Activated CD4-positive, alpha-beta T cell treated with anti-CD3 and anti-CD28 coated beads, Interleukin-2, amount 10 ng/mL, durations not matched to agents 7 days and 5 days (primary cell): ENCODE results near the gene ARHGEF3. TPM values are rescaled to one million over a fixed set of nuclear protein-coding genes. Genes with fewer than 3 reads are reported as not detected.

ENCODE experiments used
- CTCF ChIA-PET: fragments of 350-600 bp; sonication (Branson Sonifier 250); formaldehyde crosslinking; loops from one replicate; lab custom pipeline; 2021; ENCODE audit warnings: antibody characterized with exemption; lab: Charles Lee
- POLR2A ChIA-PET: fragments of 350-600 bp; sonication (Branson Sonifier 250); formaldehyde crosslinking; loops from one replicate; lab custom pipeline; 2021; ENCODE audit warnings: antibody characterized with exemption; lab: Charles Lee
- DNase-seq: peaks from one replicate; pipeline ENCODE4 v3.0.0-alpha.2; 2020
- H3K27ac Mint-ChIP-seq: one replicate; pipeline ENCODE4 v1.8.0; 2021; ENCODE audit warnings: mild to moderate bottlenecking, moderate library complexity, mixed read lengths
- H3K27me3 Mint-ChIP-seq: one replicate; pipeline ENCODE4 v1.8.0; 2021; ENCODE audit warnings: mixed read lengths
- H3K36me3 Mint-ChIP-seq: one replicate; pipeline ENCODE4 v1.8.0; 2021; ENCODE audit warnings: low read depth, mixed read lengths
- H3K4me1 Mint-ChIP-seq: one replicate; pipeline ENCODE4 v1.8.0; 2021; ENCODE audit warnings: mixed read lengths
- H3K4me3 Mint-ChIP-seq: one replicate; pipeline ENCODE4 v1.8.0; 2021; ENCODE audit warnings: mild to moderate bottlenecking, moderate library complexity, mixed read lengths
- H3K9me3 Mint-ChIP-seq: one replicate; pipeline ENCODE4 v1.8.0; 2021; ENCODE audit warnings: mixed read lengths
- total RNA-seq, 2 experiments: library from RNA; stranded (reverse); gene quantifications; one replicate each; pipeline ENCODE4 v1.2.3, GENCODE V29; 2021

The ARHGEF3 gene
- total RNA-seq, 2 experiments from 2014 or later, result 102 to 109 TPM

DNA sequence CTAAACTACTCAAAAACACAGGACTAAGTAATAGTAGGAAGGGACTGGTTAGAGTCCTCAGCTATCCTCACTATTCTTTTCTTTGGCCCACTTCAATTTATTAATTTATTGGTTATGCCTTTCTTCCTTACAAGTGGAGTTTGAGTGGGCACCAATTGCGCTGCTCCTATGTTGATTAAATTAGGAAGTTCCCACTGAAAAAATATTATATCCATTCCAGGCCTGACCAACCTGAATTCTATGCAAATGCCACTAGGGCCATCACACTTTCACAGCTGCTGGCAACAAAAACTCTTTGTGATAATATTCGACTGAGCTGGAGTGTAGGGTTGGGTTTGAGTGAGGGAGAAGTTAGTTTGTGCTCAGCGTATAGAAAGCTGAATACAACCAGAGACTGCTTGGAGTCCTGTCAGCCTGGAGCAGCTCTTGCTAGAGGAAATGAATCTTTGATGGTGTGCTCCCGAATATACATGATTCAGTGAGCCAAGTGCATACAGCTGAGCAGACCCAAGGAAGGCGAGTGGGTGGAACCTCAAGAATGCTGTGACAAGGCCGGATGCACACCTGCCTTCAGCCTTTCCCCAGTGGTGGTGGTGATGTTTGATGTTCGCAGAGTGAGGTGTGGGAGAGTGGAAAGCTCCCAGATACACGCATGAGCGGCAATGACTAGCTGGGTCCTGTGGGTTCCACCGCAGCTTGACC is 1.5 kb downstream of the ARHGEF3 start:
- peaks cover 55% of the 10 kb centered on the region for H3K4me1 Mint-ChIP-seq
- no peaks in the 10 kb centered on the region for H3K9me3 Mint-ChIP-seq
- DNase-seq, result peak; percentile 83
- H3K27me3 Mint-ChIP-seq, result no peaks in the 10 kb centered on the region
- H3K27ac Mint-ChIP-seq, result peak overlapping the region; percentile 87
- peaks cover 48% of the 10 kb centered on the region for H3K36me3 Mint-ChIP-seq
- ChIA-PET POLR2A (interaction anchor here (0.6 to 1.5 kb wide), 10 partner anchors 10 to 243 kb away, joined by 3 to 9 read pairs (median 4); partner anchors contain the start of gene CCDC66), CTCF (interaction anchor here (0.5 to 6.7 kb wide), 37 partner anchors 10 to 196 kb away, joined by 3 to 79 read pairs (median 5); partner anchors contain the start of gene TASOR)
- peak overlapping the region; percentile 87 for H3K4me3 Mint-ChIP-seq

- peak overlapping the region; percentile 87 for H3K27ac Mint-ChIP-seq
- peaks cover 56% of the 10 kb centered on the region for H3K36me3 Mint-ChIP-seq
- peak; percentile 39 for DNase-seq
- H3K4me1 Mint-ChIP-seq, result peaks cover 60% of the 10 kb centered on the region
- CTCF ChIA-PET, result interaction anchor here (0.6 to 6.7 kb wide), 35 partner anchors 9 to 196 kb away, joined by 3 to 79 read pairs (median 5); partner anchors contain the start of gene TASOR
- no peaks in the 10 kb centered on the region for H3K9me3 Mint-ChIP-seq
- peak overlapping the region; percentile 87 for H3K4me3 Mint-ChIP-seq
- POLR2A ChIA-PET, result interaction anchor here (0.6 to 1.5 kb wide), 9 partner anchors 9 to 179 kb away, joined by 3 to 9 read pairs (median 4); no protein-coding TSS in a partner anchor
- H3K27me3 Mint-ChIP-seq, result no peaks in the 10 kb centered on the region
Measured at GRCh38 chr3:56799251-56799882, 2.4 kb downstream of the ARHGEF3 start.

DNA sequence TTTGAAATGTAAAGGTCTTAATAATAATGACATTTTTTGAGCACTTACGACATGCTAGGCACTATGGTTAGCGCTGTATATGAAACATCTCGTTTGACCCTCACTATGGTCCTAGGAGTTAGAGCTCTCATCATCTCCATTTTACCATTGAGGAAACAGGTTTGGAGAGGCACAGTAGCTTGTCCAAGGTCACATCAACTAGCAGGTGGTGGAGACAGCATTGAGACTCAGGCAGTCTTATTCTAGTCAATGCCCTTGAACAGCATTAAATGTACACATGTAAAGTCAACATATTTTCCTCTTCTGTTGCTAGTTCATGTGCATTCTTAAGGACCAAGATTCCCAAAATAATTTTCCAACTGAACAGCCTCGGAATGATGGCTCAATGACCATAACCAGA is 4.8 kb downstream of the ARHGEF3 start:
- Mint-ChIP-seq H3K9me3 (peaks cover 3% of the 10 kb centered on the region), H3K27ac (peak overlapping the region; percentile 4), H3K27me3 (no peaks in the 10 kb centered on the region), H3K36me3 (peaks cover 77% of the 10 kb centered on the region), H3K4me1 (peaks cover 67% of the 10 kb centered on the region), H3K4me3 (peak overlapping the region; percentile 54)
- ChIA-PET POLR2A (interaction anchor here (0.6 to 1.2 kb wide), 3 partner anchors 8 to 110 kb away, joined by 3 read pairs; no protein-coding TSS in a partner anchor), CTCF (interaction anchor here (0.6 to 6.7 kb wide), 6 partner anchors 13 to 191 kb away, joined by 3 to 59 read pairs (median 24); no protein-coding TSS in a partner anchor)
- DNase-seq, result no peak

DNA sequence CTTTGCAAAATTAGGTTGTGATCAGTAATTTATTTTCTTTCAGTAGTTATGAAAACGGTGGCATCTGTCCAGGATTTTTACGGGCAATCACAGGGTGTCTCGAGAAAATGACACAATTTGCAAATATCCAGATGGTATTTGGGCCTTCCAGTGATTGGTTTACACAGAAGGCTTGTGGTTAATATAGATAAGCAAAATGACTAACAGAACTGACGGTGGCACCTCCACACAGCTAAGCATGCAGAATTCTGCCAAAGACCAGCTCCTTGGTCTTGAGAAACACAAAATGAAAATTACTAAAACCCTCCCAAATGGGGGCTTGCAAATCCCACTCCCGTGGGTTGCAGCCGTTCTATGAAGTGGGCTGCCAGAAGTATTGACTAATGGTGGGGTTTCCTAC is 5.5 kb downstream of the ARHGEF3 start:
- Mint-ChIP-seq H3K9me3 (peaks cover 3% of the 10 kb centered on the region), H3K4me3 (peak overlapping the region; percentile 25), H3K27ac (peak overlapping the region; percentile 4), H3K27me3 (no peaks in the 10 kb centered on the region), H3K4me1 (peaks cover 74% of the 10 kb centered on the region), H3K36me3 (peaks cover 84% of the 10 kb centered on the region)
- POLR2A ChIA-PET, result no interaction called here
- DNase-seq, result no peak
- CTCF ChIA-PET, result interaction anchor here (1.2 to 6.7 kb wide), 3 partner anchors 12 to 200 kb away, joined by 3 to 59 read pairs (median 39); no protein-coding TSS in a partner anchor

DNA sequence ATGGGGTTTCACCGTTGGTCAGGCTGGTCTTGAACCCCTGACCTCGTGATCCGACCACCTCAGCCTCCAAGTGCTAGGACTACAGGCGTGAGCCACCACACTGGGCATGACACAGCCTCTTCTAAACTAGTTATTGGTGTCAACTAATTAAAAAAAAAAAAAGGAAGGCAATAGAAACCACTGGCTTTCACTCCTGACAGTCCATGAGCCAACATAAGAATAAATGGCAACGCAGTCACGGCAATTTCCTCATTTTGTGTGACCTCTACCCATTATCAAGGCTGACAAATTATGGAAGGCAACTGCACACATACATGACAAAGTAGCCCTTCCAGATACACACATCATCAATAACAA is 5.9 kb downstream of the ARHGEF3 start:
- POLR2A ChIA-PET, result no interaction called here
- peak overlapping the region; percentile 4 for H3K27ac Mint-ChIP-seq
- peaks cover 3% of the 10 kb centered on the region for H3K9me3 Mint-ChIP-seq
- peaks cover 78% of the 10 kb centered on the region for H3K4me1 Mint-ChIP-seq
- no peak for DNase-seq
- peak overlapping the region; percentile 11 for H3K4me3 Mint-ChIP-seq
- H3K36me3 Mint-ChIP-seq, result peaks cover 85% of the 10 kb centered on the region
- H3K27me3 Mint-ChIP-seq, result no peaks in the 10 kb centered on the region
- CTCF ChIA-PET, result interaction anchor here (1.2 to 6.7 kb wide), 2 partner anchors 95 to 200 kb away, joined by 3 to 59 read pairs; no protein-coding TSS in a partner anchor

DNA sequence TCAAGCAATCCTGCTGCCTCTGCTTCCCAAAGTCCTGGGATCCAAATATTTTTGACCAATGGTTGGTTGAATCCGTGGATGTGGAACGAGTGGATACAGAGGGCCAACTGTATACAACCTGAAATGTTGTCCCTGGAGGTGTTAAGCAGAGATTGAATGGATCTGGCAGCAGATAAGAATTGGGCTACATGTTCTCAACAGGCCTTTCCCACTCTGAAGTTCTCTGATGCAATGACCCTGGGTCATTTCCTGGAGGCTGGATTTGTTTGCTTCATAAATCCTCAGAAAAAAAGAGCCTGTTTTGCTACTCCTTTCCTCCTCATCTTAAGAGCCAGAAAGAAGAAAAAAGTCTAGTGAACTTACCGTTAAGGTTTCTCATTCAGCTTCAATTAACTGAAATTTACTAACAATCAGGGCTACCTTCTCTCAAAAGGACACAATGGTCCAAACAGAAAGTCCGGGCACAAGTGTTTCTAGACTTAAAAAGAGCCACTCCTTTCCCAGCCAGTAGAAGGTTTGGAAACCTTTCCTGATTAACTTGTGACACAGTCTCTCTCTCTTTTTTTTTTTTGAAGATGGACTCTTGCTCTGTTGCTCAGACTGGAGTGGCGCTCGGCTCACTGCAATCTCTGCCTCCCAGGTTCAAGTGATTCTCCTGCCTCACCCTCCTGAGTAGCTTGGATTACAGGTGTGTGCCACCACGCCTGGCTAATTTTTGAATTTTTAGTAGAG is 6.5 kb downstream of the ARHGEF3 start:
- ChIA-PET POLR2A (no interaction called here), CTCF (interaction anchor here (0.6 to 1.2 kb wide), 4 partner anchors 10 to 1589 kb away, joined by 3 to 4 read pairs (median 3); no protein-coding TSS in a partner anchor)
- Mint-ChIP-seq H3K4me1 (peaks cover 82% of the 10 kb centered on the region), H3K36me3 (peaks cover 84% of the 10 kb centered on the region), H3K4me3 (peak overlapping the region; percentile 11), H3K27ac (peak overlapping the region; percentile 60), H3K9me3 (peaks cover 3% of the 10 kb centered on the region), H3K27me3 (no peaks in the 10 kb centered on the region)
- DNase-seq, result no peak

- Mint-ChIP-seq H3K4me1 (peaks cover 91% of the 10 kb centered on the region), H3K9me3 (peaks cover 3% of the 10 kb centered on the region), H3K27ac (peak overlapping the region; percentile 90), H3K4me3 (no peak overlapping the region), H3K27me3 (no peaks in the 10 kb centered on the region), H3K36me3 (peaks cover 83% of the 10 kb centered on the region)
- CTCF ChIA-PET, result interaction anchor here (0.6 to 5.3 kb wide), 4 partner anchors 8 to 81 kb away, joined by 3 to 79 read pairs (median 4); partner anchors contain the start of gene ARHGEF3
- no peak for DNase-seq
- POLR2A ChIA-PET, result no interaction called here
Measured at GRCh38 chr3:56792193-56792592, 9.6 kb downstream of the ARHGEF3 start.

DNA sequence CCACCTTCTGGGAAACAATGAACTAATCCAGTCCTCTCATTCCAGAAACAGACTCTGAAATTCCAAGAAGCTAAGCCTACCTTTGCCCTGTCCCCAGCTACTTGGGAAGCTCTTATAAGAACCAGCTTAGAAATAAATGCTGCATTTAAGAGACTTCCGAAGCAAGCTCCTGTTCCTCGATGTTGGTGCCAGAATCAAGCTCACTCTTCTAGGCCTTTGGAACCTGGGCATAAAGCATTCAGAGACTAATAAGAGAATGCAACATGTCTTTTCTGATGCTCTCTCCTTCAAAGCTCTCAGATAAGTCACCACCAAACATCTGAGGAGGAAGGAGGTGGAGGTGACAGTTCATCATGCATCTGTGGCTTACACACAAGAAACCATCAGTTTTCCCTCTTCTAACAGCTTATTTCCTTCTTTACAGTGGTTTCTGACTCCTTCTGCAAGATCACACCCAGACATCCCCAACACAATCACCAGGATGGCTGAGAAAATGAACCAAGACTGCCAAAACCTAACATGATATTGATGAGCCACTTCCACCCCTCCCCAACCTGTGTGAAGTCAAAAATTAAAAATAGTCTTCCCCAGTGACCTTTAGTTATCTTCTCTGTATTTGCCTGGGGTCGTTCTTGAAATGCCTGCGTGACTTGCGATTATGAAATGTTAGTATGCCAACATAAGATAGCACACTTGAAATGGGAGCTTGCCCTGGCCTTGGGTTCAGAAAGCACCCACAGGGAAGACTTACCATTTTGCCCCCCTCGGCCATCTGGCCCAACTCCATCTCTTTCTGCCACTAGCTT is 11.5 kb downstream of the ARHGEF3 start:
- Mint-ChIP-seq H3K4me1 (peaks cover 91% of the 10 kb centered on the region), H3K27me3 (no peaks in the 10 kb centered on the region), H3K4me3 (peak overlapping the region; percentile 60), H3K36me3 (peaks cover 82% of the 10 kb centered on the region), H3K27ac (peak overlapping the region; percentile 90), H3K9me3 (peaks cover 3% of the 10 kb centered on the region)
- ChIA-PET POLR2A (interaction anchor here (1.3 to 1.4 kb wide), 2 partner anchors 10 to 32 kb away, joined by 7 to 9 read pairs; no protein-coding TSS in a partner anchor), CTCF (interaction anchor here (0.7 to 5.3 kb wide), 11 partner anchors 10 to 198 kb away, joined by 3 to 79 read pairs (median 3); partner anchors contain the start of gene ARHGEF3)
- DNase-seq, result peak; percentile 47

GRCh38 chr3:56789076-56789475 is 12.7 kb downstream of the ARHGEF3 start:
- POLR2A ChIA-PET, result interaction anchor here (0.6 to 1.4 kb wide), 4 partner anchors 8 to 107 kb away, joined by 3 to 7 read pairs (median 6); partner anchors contain the start of gene TASOR
- peak overlapping the region; percentile 90 for H3K27ac Mint-ChIP-seq
- peaks cover 95% of the 10 kb centered on the region for H3K4me1 Mint-ChIP-seq
- H3K9me3 Mint-ChIP-seq, result peaks cover 3% of the 10 kb centered on the region
- peak overlapping the region; percentile 60 for H3K4me3 Mint-ChIP-seq
- H3K27me3 Mint-ChIP-seq, result no peaks in the 10 kb centered on the region
- CTCF ChIA-PET, result interaction anchor here (0.8 to 5.3 kb wide), 9 partner anchors 10 to 200 kb away, joined by 3 to 79 read pairs (median 3); partner anchors contain the start of gene ARHGEF3
- H3K36me3 Mint-ChIP-seq, result peaks cover 83% of the 10 kb centered on the region
- DNase-seq, result no peak

- Mint-ChIP-seq H3K4me1 (peaks cover 97% of the 10 kb centered on the region), H3K4me3 (peak overlapping the region; percentile 60), H3K27me3 (no peaks in the 10 kb centered on the region), H3K36me3 (peaks cover 80% of the 10 kb centered on the region), H3K27ac (peak overlapping the region; percentile 90), H3K9me3 (no peaks in the 10 kb centered on the region)
- DNase-seq, result no peak
- CTCF ChIA-PET, result interaction anchor here (0.8 to 5.3 kb wide), 10 partner anchors 9 to 200 kb away, joined by 3 to 79 read pairs (median 3); partner anchors contain the start of gene ARHGEF3
- POLR2A ChIA-PET, result interaction anchor here (0.6 to 1.3 kb wide), 3 partner anchors 9 to 106 kb away, joined by 3 to 7 read pairs (median 4); partner anchors contain the start of gene TASOR
Measured at GRCh38 chr3:56788521-56788920, 13.2 kb downstream of the ARHGEF3 start.

DNA sequence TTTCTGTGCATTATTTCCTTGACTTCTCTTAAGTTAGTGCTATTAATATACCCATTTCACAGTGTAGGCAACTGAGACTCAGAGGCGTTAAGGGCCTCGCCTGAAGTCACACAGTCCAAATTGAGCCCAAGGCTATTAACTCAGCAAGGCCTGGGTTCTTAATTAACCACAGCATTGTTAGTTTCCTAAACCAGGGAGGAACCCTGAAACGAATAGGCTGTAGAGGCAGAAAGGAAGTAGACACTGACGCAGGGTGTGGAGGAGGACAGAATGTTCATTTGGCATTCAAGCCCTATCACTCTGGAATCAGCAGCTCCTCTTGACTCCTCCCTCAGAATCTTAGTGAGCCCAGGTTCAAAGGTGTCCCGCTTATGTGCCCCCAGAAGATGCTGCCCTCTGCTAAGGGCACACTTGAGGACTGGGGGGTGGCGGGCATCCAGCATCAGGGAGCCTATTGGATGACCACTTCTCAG is 13.9 kb downstream of the ARHGEF3 start:
- DNase-seq, result peak; percentile 36
- H3K27me3 Mint-ChIP-seq, result no peaks in the 10 kb centered on the region
- H3K4me3 Mint-ChIP-seq, result peak overlapping the region; percentile 60
- CTCF ChIA-PET, result interaction anchor here (0.6 to 5.3 kb wide), 5 partner anchors 12 to 79 kb away, joined by 3 to 79 read pairs (median 3); partner anchors contain the start of gene ARHGEF3
- peaks cover 77% of the 10 kb centered on the region for H3K36me3 Mint-ChIP-seq
- POLR2A ChIA-PET, result interaction anchor here (1.2 kb wide), 1 partner anchor 105 kb away, joined by 7 read pairs; the partner anchor contains the start of gene TASOR
- H3K4me1 Mint-ChIP-seq, result peaks cover 99% of the 10 kb centered on the region
- peak overlapping the region; percentile 90 for H3K27ac Mint-ChIP-seq
- no peaks in the 10 kb centered on the region for H3K9me3 Mint-ChIP-seq
